NT2/D1 (cell line): ENCODE results near the gene GINS2.

Source experiments
- SUZ12 ChIP-seq: IDR thresholded peaks from 2 replicates; pipeline ENCODE4 v1.6.1; 2011; ENCODE audit not compliant: insufficient read length, insufficient read depth; ENCODE audit errors: extremely low read depth
- ZNF274 ChIP-seq: IDR thresholded peaks from 2 replicates; pipeline ENCODE4 v1.6.1; 2011; ENCODE audit warnings: mild to moderate bottlenecking, low read depth, low read length

DNA sequence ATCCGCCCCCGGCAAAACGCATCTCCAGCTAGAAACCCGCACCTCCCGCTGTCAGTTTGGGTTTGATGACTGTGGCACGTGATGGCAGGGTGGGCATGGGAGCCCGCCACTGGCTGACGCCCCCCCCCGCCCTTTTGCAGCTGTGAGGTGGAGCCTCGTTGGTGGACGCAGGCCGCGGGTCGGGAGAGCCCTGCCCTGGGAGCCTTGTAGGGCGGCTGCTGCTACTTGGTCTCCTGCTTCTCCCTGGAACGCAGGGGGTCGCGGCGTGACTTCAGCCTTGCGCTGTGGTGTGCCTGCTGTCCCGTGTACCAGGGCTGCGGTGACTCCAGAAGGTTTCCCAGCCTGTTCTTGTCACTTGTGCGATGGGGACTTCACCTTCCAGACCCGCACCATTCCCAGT lies 47.4 kb downstream of the GINS2 start:
- TF ChIP-seq ZNF274 (no peak), SUZ12 (no peak)
